PC-3 (cell line): ENCODE measurements around the gene MRRF. TPM values are rescaled to one million over a fixed set of nuclear protein-coding genes. Genes with fewer than 3 reads are reported as not detected.

Experiments used
- ATAC-seq: fragments of 200-7000 bp; cut with Tn5 transposase; 2 replicates; pipeline ENCODE4 v1.9.1; 2020; ENCODE audit warnings: mild to moderate bottlenecking, moderate library complexity
- BruUV-seq: library from RNA; stranded (reverse); fragments of 400-500 nt; replicated peaks from 2 replicates; lab custom pipeline; 2021; lab: Mats Ljungman, UMichigan
- CTCF ChIA-PET: fragments of 300-600 bp; sonication (Branson Sonifier 250); formaldehyde crosslinking; loops from one replicate; lab custom pipeline; 2022; ENCODE audit warnings: antibody characterized with exemption; lab: Charles Lee
- POLR2A ChIA-PET: fragments of 300-600 bp; sonication (Branson Sonifier 250); formaldehyde crosslinking; loops from one replicate; lab custom pipeline; 2022; ENCODE audit warnings: antibody characterized with exemption; ENCODE audit not compliant: unreplicated experiment; lab: Charles Lee
- DNase-seq: peaks from one replicate; pipeline ENCODE4 v3.0.0-alpha.2; 2015
- H2AFZ ChIP-seq: fragments of 300-600 bp; sonication (generic); 2 replicates; pipeline ENCODE4 v1.6.0; 2016; ENCODE audit warnings: antibody characterized with exemption, low read length
- H3F3A ChIP-seq: fragments of 300-600 bp; sonication (generic); one replicate; pipeline ENCODE4 v1.6.0; 2017; ENCODE audit warnings: antibody characterized with exemption, low read length, control low read depth, mild to moderate bottlenecking; ENCODE audit not compliant: unreplicated experiment
- H3K27ac ChIP-seq: fragments of 300-600 bp; sonication (generic); 2 replicates; pipeline ENCODE4 v1.5.1; 2016; ENCODE audit warnings: mild to moderate bottlenecking, low read length
- H3K27me3 ChIP-seq: fragments of 300-600 bp; sonication (generic); 2 replicates; pipeline ENCODE4 v1.6.1; 2016; ENCODE audit warnings: low read length, mixed read lengths
- H3K36me3 ChIP-seq: fragments of 300-600 bp; sonication (generic); 2 replicates; pipeline ENCODE4 v1.6.1; 2016; ENCODE audit warnings: low read depth, mixed run types, low read length, mixed read lengths
- H3K4me1 ChIP-seq: fragments of 300-600 bp; sonication (generic); 2 replicates; pipeline ENCODE4 v1.5.1; 2016; ENCODE audit warnings: low read length; ENCODE audit not compliant: insufficient read depth
- H3K4me2 ChIP-seq: fragments of 300-600 bp; sonication (generic); 2 replicates; pipeline ENCODE4 v1.6.0; 2016; ENCODE audit warnings: low read length
- H3K4me3 ChIP-seq: fragments of 300-600 bp; sonication (generic); 2 replicates; pipeline ENCODE4 v1.5.1; 2016; ENCODE audit warnings: mild to moderate bottlenecking, low read length, mixed read lengths
- H3K79me2 ChIP-seq: fragments of 300-600 bp; sonication (generic); 2 replicates; pipeline ENCODE4 v1.6.1; 2017; ENCODE audit warnings: low read length, mixed read lengths
- H3K9ac ChIP-seq: fragments of 300-600 bp; sonication (generic); 2 replicates; pipeline ENCODE4 v1.6.0; 2016; ENCODE audit warnings: mild to moderate bottlenecking, low read length
- H3K9me2 ChIP-seq: fragments of 300-600 bp; sonication (generic); replicated peaks from 2 replicates; pipeline ENCODE4 v1.6.1; 2016; ENCODE audit warnings: mixed run types, low read length, mixed read lengths
- H3K9me3 ChIP-seq: fragments of 300-600 bp; sonication (generic); 2 replicates; pipeline ENCODE4 v1.6.1; 2016; ENCODE audit warnings: low read length, mixed read lengths
- H4K20me1 ChIP-seq: fragments of 300-600 bp; sonication (generic); 2 replicates; pipeline ENCODE4 v1.6.1; 2016; ENCODE audit warnings: low read length, mixed read lengths
- EZH2 ChIP-seq: fragments of 300-600 bp; sonication (generic); IDR thresholded peaks from one replicate; pipeline ENCODE4 v1.6.1; 2017; ENCODE audit warnings: antibody characterized with exemption, mild to moderate bottlenecking, low read length; ENCODE audit not compliant: unreplicated experiment
- EZH2phosphoT487 ChIP-seq: fragments of 300-600 bp; sonication (generic); IDR thresholded peaks from 2 replicates; pipeline ENCODE4 v1.6.1; 2018; ENCODE audit warnings: mild to moderate bottlenecking, antibody characterized with exemption, low read length, borderline replicate concordance
- intact Hi-C: fragments of 100-400 bp; cut with micrococcal nuclease; formaldehyde crosslinking; loops from 2 replicates; pipeline ENCODE4 v1.9.0; 2023
- total RNA-seq: library from RNA; depleted of rRNA; stranded (reverse); fragments of >200 nt; gene quantifications from 2 replicates; pipeline ENCODE4 v1.2.3, GENCODE V29; 2014
- TF ChIP-seq, protein P1 (sequence below): fragments of 300-600 bp; sonication (generic); conservative IDR thresholded peaks from 2 replicates; pipeline ENCODE4 v1.5.1; 2017; ENCODE audit warnings: antibody characterized with exemption, low read depth, mild to moderate bottlenecking, low read length

MRRF gene
- total RNA-seq, 1 experiment from 2014 or later, result 30.2 TPM

DNA sequence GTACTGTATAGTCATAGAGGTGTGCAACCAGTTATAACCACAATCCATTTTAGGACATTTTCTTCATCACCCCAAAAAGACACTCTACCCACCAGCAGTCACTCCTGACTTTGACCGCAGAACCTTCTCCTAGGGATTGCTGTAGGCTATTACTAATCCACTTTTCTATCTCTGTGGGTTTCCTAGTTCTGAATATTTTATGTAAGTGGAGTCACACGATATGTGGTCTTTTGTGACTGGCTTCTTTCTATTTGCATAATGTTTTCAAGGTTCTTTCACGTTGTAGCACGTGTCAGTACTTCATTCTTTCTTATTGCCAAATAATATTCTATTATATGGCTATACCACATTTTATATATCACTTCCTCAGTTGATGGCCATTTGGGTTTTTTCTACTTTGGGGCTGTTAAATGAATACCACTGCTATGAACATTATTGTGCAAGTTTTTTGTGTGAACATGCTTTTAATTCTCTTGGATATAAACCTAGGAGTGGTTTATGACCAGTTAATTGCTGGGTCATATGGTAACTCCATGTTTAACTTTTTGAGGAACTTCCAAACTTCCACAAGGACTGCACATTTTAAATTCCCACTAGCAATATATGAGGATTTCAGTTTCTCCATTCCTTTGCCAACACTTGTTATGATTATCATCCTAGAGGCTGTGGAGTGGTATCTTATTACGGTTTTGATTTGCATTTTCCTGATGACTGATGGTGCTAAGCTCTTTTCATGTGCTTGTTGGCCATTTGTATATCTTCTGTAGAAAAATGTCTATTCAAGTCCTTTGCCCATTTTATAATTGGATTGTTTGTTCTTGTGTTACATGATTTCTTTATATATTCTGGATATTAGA is 37.8 kb downstream of the MRRF start:
- no peaks in the 10 kb centered on the region for H3F3A ChIP-seq
- intact Hi-C loops, result no loop called here
- H4K20me1 ChIP-seq, result no peaks in the 10 kb centered on the region
- ATAC-seq (no peak), DNase-seq (no peak)
- no peaks in the 10 kb centered on the region for H3K79me2 ChIP-seq
- H3K27me3 ChIP-seq, result no peaks in the 10 kb centered on the region
- BruUV-seq, result no TSS peak
- no peaks in the 10 kb centered on the region for H3K4me1 ChIP-seq
- H3K9me2 ChIP-seq, result no peaks in the 10 kb centered on the region
- no peak for TF ChIP-seq EZH2phosphoT487
- TF ChIP-seq, protein P1, sequence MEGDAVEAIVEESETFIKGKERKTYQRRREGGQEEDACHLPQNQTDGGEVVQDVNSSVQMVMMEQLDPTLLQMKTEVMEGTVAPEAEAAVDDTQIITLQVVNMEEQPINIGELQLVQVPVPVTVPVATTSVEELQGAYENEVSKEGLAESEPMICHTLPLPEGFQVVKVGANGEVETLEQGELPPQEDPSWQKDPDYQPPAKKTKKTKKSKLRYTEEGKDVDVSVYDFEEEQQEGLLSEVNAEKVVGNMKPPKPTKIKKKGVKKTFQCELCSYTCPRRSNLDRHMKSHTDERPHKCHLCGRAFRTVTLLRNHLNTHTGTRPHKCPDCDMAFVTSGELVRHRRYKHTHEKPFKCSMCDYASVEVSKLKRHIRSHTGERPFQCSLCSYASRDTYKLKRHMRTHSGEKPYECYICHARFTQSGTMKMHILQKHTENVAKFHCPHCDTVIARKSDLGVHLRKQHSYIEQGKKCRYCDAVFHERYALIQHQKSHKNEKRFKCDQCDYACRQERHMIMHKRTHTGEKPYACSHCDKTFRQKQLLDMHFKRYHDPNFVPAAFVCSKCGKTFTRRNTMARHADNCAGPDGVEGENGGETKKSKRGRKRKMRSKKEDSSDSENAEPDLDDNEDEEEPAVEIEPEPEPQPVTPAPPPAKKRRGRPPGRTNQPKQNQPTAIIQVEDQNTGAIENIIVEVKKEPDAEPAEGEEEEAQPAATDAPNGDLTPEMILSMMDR, result no peak
- no peak for TF ChIP-seq EZH2
- no peak overlapping the region for H3K4me2 ChIP-seq
- peaks cover 6% of the 10 kb centered on the region; the same call in 1 of the 2 replicates for H3K36me3 ChIP-seq
- no peaks in the 10 kb centered on the region for H3K9me3 ChIP-seq
- H3K4me3 ChIP-seq, result no peak overlapping the region
- H2AFZ ChIP-seq, result no peak overlapping the region
- ChIA-PET POLR2A (no interaction called here), CTCF (interaction anchor here (0.7 kb wide), 1 partner anchor 167 kb away, joined by 3 read pairs; no protein-coding TSS in a partner anchor)
- H3K27ac ChIP-seq, result no peak overlapping the region
- H3K9ac ChIP-seq, result no peak overlapping the region

DNA sequence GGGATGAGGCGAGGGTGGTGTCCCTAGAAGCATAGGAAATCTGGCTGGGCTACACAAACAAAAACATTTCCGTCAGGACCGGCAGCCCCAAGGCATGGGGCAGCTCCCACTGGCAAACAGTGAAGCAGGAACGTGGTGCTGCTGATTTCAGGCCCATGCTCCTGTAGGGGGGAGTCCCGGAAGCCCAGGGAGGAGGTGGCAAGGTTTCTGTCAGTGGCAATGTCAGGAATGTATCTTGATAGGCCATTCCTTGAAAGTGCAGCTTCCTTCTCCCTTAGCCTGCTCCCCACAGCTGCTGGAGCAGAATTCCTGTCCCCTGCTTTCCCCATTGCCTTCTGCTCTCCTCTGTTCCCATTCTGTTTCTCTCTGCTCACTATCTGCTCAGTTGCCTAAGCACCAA is 42.4 kb downstream of the MRRF start:
- no peak for DNase-seq
- Histone ChIP-seq H3K79me2 (no peaks in the 10 kb centered on the region), H4K20me1 (no peaks in the 10 kb centered on the region), H3K4me3 (no peak overlapping the region), H2AFZ (no peak overlapping the region), H3K27ac (no peak overlapping the region), H3K4me1 (no peaks in the 10 kb centered on the region), H3K27me3 (no peaks in the 10 kb centered on the region), H3K4me2 (no peak overlapping the region), H3F3A (no peaks in the 10 kb centered on the region), H3K36me3 (0 out of 2 replicates have a peak, but pooled peaks cover under 1% of the 10 kb centered on the region), H3K9ac (no peak overlapping the region), H3K9me2 (no peaks in the 10 kb centered on the region), H3K9me3 (no peaks in the 10 kb centered on the region)
- ChIA-PET CTCF (no interaction called here), POLR2A (no interaction called here)
- no peak for ATAC-seq
- TF ChIP-seq EZH2phosphoT487, result no peak
- intact Hi-C loops, result no loop called here
- BruUV-seq, result no TSS peak

DNA sequence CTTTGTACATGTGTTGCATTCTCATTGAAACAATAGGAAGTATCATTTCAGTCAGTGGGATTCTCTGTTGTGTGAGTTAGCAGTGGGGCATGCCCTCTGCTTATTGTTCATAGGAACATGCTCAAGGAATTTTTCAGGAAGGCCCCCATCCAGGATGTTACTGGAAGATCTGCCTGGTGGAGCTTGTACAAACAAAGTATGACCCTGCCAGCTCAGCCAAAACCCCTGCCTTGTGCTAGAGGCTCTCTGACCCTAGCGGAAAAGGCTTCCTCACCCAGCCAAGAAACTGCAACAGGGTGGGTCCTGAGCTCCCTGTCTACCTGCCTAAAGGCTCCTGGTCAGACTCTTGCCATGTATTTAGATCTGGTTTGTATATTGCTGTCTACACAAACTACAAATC is 43.2 kb downstream of the MRRF start:
- intact Hi-C loops, result no loop called here
- H3K27me3 ChIP-seq, result no peaks in the 10 kb centered on the region
- DNase-seq, result no peak
- no peak for ATAC-seq
- ChIA-PET CTCF (no interaction called here), POLR2A (no interaction called here)
- H3K27ac ChIP-seq, result no peak overlapping the region
- no peaks in the 10 kb centered on the region for H3K79me2 ChIP-seq
- H3K9me2 ChIP-seq, result no peaks in the 10 kb centered on the region
- H3K4me1 ChIP-seq, result no peaks in the 10 kb centered on the region
- H3K9me3 ChIP-seq, result no peaks in the 10 kb centered on the region
- no peaks in the 10 kb centered on the region for H4K20me1 ChIP-seq
- no peak overlapping the region for H2AFZ ChIP-seq
- no peak overlapping the region for H3K4me3 ChIP-seq
- TF ChIP-seq EZH2 (no peak), EZH2phosphoT487 (no peak)
- TF ChIP-seq, protein P1, result no peak
- no peak overlapping the region for H3K9ac ChIP-seq
- no peak overlapping the region for H3K4me2 ChIP-seq
- no peaks in the 10 kb centered on the region for H3F3A ChIP-seq
- H3K36me3 ChIP-seq, result no peaks in the 10 kb centered on the region
- no TSS peak for BruUV-seq
